GM19452 (cell line): Measurements from ENCODE around the gene HIVEP1.

Experiments used
- ATAC-seq: cut with Tn5 transposase; IDR thresholded peaks from one replicate; pipeline ENCODE4 v1.9.1; 2021; ENCODE audit not compliant: unreplicated experiment

Gene HIVEP1

GRCh38 chr6:12012038-12012557, at the start of gene HIVEP1:
HIVEP1 (plus strand) TSS chr6:12012312; CDS start chr6:12015629, 3,317 bp downstream.
- ATAC-seq = peak; percentile 1

- no peak for ATAC-seq
Observed at GRCh38 chr6:11963756-11964500, 48.2 kb upstream of the HIVEP1 start.

GRCh38 chr6:11964729-11965335, 47.3 kb upstream of the HIVEP1 start:
- ATAC-seq = no peak

GRCh38 chr6:11965499-11965898, 46.6 kb upstream of the HIVEP1 start:
- no peak for ATAC-seq

GRCh38 chr6:11968241-11968806, 43.8 kb upstream of the HIVEP1 start:
- peak; percentile 69 for ATAC-seq

GRCh38 chr6:11969092-11969491, 43.0 kb upstream of the HIVEP1 start:
- no peak for ATAC-seq

- ATAC-seq = no peak
Observed at GRCh38 chr6:11970114-11970513, 42.0 kb upstream of the HIVEP1 start.

- ATAC-seq = no peak
Observed at GRCh38 chr6:11971154-11971553, 41.0 kb upstream of the HIVEP1 start.

GRCh38 chr6:11972270-11972669, 39.8 kb upstream of the HIVEP1 start:
- no peak for ATAC-seq

- no peak for ATAC-seq
Observed at GRCh38 chr6:11972806-11973205, 39.3 kb upstream of the HIVEP1 start.

- ATAC-seq = no peak
Observed at GRCh38 chr6:11973238-11973637, 38.9 kb upstream of the HIVEP1 start.

- ATAC-seq = no peak
Observed at GRCh38 chr6:11974089-11974488, 38.0 kb upstream of the HIVEP1 start.

GRCh38 chr6:11975353-11975977, 36.6 kb upstream of the HIVEP1 start:
- ATAC-seq = peak; percentile 95

GRCh38 chr6:11976489-11976888, 35.6 kb upstream of the HIVEP1 start:
- ATAC-seq = no peak

GRCh38 chr6:11977193-11977592, 34.9 kb upstream of the HIVEP1 start:
- no peak for ATAC-seq

- ATAC-seq = no peak
Observed at GRCh38 chr6:11977738-11978137, 34.4 kb upstream of the HIVEP1 start.

- ATAC-seq = no peak
Observed at GRCh38 chr6:11978169-11978987, 33.7 kb upstream of the HIVEP1 start.

GRCh38 chr6:11979866-11980265, 32.2 kb upstream of the HIVEP1 start:
- ATAC-seq = no peak

GRCh38 chr6:11983306-11983705, 28.8 kb upstream of the HIVEP1 start:
- no peak for ATAC-seq

GRCh38 chr6:11987386-11987785, 24.7 kb upstream of the HIVEP1 start:
- ATAC-seq = no peak

- no peak for ATAC-seq
Observed at GRCh38 chr6:11989386-11989785, 22.7 kb upstream of the HIVEP1 start.
